SK-N-SH (cell line): ENCODE measurements around the gene PACSIN2.

ENCODE experiments used
- EP300 ChIP-seq, 2 experiments: IDR thresholded peaks; 2 replicates each; pipeline versions ENCODE4 v1.4.0 to v1.6.1; 2012; ENCODE audit warnings: borderline replicate concordance in 1 of 2, low read depth in 1 of 2, low read length in 1 of 2
- EZH2phosphoT487 ChIP-seq: fragments of 200-600 bp; sonication (generic); IDR thresholded peaks from 2 replicates; pipeline ENCODE4 v1.6.1; 2017; ENCODE audit warnings: low read depth, mixed run types, mild to moderate bottlenecking, antibody characterized with exemption, moderate library complexity, borderline replicate concordance
- JUND ChIP-seq: IDR thresholded peaks from 2 replicates; pipeline ENCODE4 v1.4.0; 2012
- NFIC ChIP-seq: IDR thresholded peaks from 2 replicates; pipeline ENCODE4 v1.4.0; 2012; ENCODE audit warnings: borderline replicate concordance
- POLR2AphosphoS5 ChIP-seq: IDR thresholded peaks from 2 replicates; pipeline ENCODE4 v1.6.1; 2012; ENCODE audit warnings: low read depth, low read length
- RFX5 ChIP-seq: IDR thresholded peaks from 2 replicates; pipeline ENCODE4 v1.6.1; 2012; ENCODE audit warnings: mild to moderate bottlenecking, improper control_type of control experiment, low read length
- RXRA ChIP-seq: IDR thresholded peaks from 2 replicates; pipeline ENCODE4 v1.4.0; 2012; ENCODE audit warnings: low read depth, mild to moderate bottlenecking, borderline replicate concordance
- SMC3 ChIP-seq: IDR thresholded peaks from 2 replicates; pipeline ENCODE4 v1.6.1; 2012; ENCODE audit warnings: low read depth, low read length, improper control_type of control experiment
- TAF1 ChIP-seq: IDR thresholded peaks from 2 replicates; pipeline ENCODE4 v1.6.1; 2012; ENCODE audit warnings: low read depth, mild to moderate bottlenecking, low read length, moderate library complexity, borderline replicate concordance
- TCF12 ChIP-seq: IDR thresholded peaks from 2 replicates; pipeline ENCODE4 v1.4.0; 2012
- TEAD4 ChIP-seq: IDR thresholded peaks from 2 replicates; pipeline ENCODE4 v1.4.0; 2012; ENCODE audit warnings: mild to moderate bottlenecking, borderline replicate concordance; ENCODE audit not compliant: insufficient read depth
- TF ChIP-seq, protein P1 (sequence below): fragments of 200-600 bp; sonication (generic); IDR thresholded peaks from 2 replicates; pipeline ENCODE4 v1.6.1; 2017; ENCODE audit warnings: antibody characterized with exemption, mild to moderate bottlenecking, moderate library complexity
- TF ChIP-seq, protein P2 (sequence below): IDR thresholded peaks from 2 replicates; pipeline ENCODE4; 2012
- TF ChIP-seq, protein P3 (sequence below): IDR thresholded peaks from 2 replicates; pipeline ENCODE4 v1.4.0; 2012; ENCODE audit warnings: low read depth, borderline replicate concordance

DNA sequence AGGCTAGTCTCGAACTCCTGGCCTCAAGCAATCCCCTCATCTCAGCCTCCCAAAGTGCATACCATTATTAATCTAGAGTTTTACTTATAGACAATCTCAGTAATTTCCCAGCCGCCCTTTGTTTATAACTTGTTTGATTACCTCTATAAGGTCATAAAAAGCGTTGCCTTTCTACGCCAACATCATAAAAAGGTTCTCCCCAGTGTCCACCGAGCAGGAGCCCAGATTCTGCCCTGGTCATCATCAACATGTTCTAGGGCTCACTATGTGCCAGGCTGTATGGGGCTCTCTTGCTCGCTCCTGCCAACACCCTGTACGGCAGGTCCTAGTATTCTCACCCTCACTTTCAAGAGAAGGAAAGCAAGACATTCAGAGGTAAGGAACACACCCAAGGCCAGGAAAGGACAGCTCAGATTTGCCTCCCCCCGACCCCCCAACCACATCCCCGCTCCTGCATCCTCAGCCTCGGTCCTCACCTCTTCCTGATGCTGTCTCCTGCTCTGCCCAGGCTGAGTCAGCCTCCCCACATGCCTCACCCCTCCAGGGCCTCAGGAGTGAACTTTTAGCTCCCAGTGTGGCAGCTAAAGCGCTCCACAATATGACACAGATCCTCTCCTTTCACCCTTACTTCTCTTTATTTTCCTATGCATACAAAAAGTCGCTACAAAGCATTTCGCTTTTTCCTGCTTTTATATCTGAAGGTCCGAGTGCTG is 172.1 kb downstream of the PACSIN2 start:
- TF ChIP-seq TCF12 = no peak
- TF ChIP-seq TAF1 = no peak
- TF ChIP-seq POLR2AphosphoS5 = no peak
- TF ChIP-seq, protein P1, sequence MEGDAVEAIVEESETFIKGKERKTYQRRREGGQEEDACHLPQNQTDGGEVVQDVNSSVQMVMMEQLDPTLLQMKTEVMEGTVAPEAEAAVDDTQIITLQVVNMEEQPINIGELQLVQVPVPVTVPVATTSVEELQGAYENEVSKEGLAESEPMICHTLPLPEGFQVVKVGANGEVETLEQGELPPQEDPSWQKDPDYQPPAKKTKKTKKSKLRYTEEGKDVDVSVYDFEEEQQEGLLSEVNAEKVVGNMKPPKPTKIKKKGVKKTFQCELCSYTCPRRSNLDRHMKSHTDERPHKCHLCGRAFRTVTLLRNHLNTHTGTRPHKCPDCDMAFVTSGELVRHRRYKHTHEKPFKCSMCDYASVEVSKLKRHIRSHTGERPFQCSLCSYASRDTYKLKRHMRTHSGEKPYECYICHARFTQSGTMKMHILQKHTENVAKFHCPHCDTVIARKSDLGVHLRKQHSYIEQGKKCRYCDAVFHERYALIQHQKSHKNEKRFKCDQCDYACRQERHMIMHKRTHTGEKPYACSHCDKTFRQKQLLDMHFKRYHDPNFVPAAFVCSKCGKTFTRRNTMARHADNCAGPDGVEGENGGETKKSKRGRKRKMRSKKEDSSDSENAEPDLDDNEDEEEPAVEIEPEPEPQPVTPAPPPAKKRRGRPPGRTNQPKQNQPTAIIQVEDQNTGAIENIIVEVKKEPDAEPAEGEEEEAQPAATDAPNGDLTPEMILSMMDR = no peak
- no peak for TF ChIP-seq TEAD4
- TF ChIP-seq JUND = no peak
- TF ChIP-seq SMC3 = no peak
- TF ChIP-seq NFIC = no peak
- TF ChIP-seq, protein P2, sequence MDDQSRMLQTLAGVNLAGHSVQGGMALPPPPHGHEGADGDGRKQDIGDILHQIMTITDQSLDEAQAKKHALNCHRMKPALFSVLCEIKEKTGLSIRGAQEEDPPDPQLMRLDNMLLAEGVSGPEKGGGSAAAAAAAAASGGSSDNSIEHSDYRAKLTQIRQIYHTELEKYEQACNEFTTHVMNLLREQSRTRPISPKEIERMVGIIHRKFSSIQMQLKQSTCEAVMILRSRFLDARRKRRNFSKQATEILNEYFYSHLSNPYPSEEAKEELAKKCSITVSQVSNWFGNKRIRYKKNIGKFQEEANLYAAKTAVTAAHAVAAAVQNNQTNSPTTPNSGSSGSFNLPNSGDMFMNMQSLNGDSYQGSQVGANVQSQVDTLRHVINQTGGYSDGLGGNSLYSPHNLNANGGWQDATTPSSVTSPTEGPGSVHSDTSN = no peak
- TF ChIP-seq EP300 (IDR thresholded peaks at IDR 0.05; ENCODE audit: borderline replicate concordance in 1 of 2, low read depth in 1 of 2, low read length in 1 of 2) = no peak
- no peak for TF ChIP-seq EZH2phosphoT487
- TF ChIP-seq RXRA = no peak
- TF ChIP-seq, protein P3, sequence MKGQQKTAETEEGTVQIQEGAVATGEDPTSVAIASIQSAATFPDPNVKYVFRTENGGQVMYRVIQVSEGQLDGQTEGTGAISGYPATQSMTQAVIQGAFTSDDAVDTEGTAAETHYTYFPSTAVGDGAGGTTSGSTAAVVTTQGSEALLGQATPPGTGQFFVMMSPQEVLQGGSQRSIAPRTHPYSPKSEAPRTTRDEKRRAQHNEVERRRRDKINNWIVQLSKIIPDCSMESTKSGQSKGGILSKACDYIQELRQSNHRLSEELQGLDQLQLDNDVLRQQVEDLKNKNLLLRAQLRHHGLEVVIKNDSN = no peak
- no peak for TF ChIP-seq RFX5
